Measurements from ENCODE around the gene ZNF382.

ZNF382 gene

GRCh38 chr19:36605101-36605876, at the start of gene ZNF382:
TSS of gene ZNF382 (plus strand) at chr19:36605313. CDS start at chr19:36609915, 4,602 bp downstream.
- Histone ChIP-seq H3K4me1 (peaks cover 0 to 12% (median 3%) of the 10 kb centered on the region in 4 donors), H3K27ac (peak within 1 kb of the TSS; percentile 85 to 89), H3K4me3 (peak within 1 kb of the TSS; percentile 73 to 84), H3K27me3 (no peaks in the 10 kb centered on the region), H3K36me3 (peaks cover 15 to 26% (median 17%) of the 10 kb centered on the region in 3 donors), H3K9me3 (no peaks in the 10 kb centered on the region)
- intact Hi-C loops (cut with DNase I; ENCODE audit: low total_unique reads): no loop called here
- DNase-seq: peak; percentile 51 to 78
- no peak for TF ChIP-seq CTCF (IDR thresholded peaks at IDR 0.05)

GRCh38 chr19:36564391-36564790, 40.7 kb upstream of the ZNF382 start:
- Histone ChIP-seq H3K4me3 (no peak overlapping the region), H3K9me3 (peaks cover 8 to 97% (median 74%) of the 10 kb centered on the region in 3 donors), H3K36me3 (peaks cover 88 to 98% (median 98%) of the 10 kb centered on the region in 3 donors), H3K27ac (no peak overlapping the region), H3K27me3 (no peaks in the 10 kb centered on the region), H3K4me1 (no peaks in the 10 kb centered on the region)
- no peak for DNase-seq
- intact Hi-C loops (cut with DNase I; ENCODE audit: low total_unique reads): no loop called here
- no peak for TF ChIP-seq CTCF (IDR thresholded peaks at IDR 0.05)

- DNase-seq: no peak
- peak overlapping the region; percentile 84 to 94 for H3K4me3 ChIP-seq
- intact Hi-C loops (cut with DNase I; ENCODE audit: low total_unique reads): loop anchor here (2.0 to 10.0 kb wide), 2 partner anchors 42 to 92 kb away; partner anchors contain the start of gene ZNF461
- H3K9me3 ChIP-seq: peaks cover 0 to 31% (median 5%) of the 10 kb centered on the region in 3 donors
- H3K4me1 ChIP-seq: peaks cover 3 to 23% (median 16%) of the 10 kb centered on the region in 4 donors
- peak overlapping the region; percentile 87 to 88 for H3K27ac ChIP-seq
- TF ChIP-seq CTCF (IDR thresholded peaks at IDR 0.05): no peak
- H3K36me3 ChIP-seq: peaks cover 33 to 53% (median 52%) of the 10 kb centered on the region in 3 donors
- H3K27me3 ChIP-seq: no peaks in the 10 kb centered on the region
Measured at GRCh38 chr19:36572593-36573019, 32.5 kb upstream of the ZNF382 start.

- Histone ChIP-seq H3K27me3 (no peaks in the 10 kb centered on the region), H3K27ac (peak within 1 kb of the TSS; percentile 87 to 88), H3K4me3 (peak within 1 kb of the TSS; percentile 84 to 94), H3K36me3 (peaks cover 31 to 52% (median 50%) of the 10 kb centered on the region in 3 donors), H3K4me1 (peaks cover 3 to 23% (median 16%) of the 10 kb centered on the region in 4 donors), H3K9me3 (peaks cover 0 to 24% (median 0%) of the 10 kb centered on the region in 3 donors)
- intact Hi-C loops (cut with DNase I; ENCODE audit: low total_unique reads): loop anchor here (2.0 to 10.0 kb wide), 2 partner anchors 42 to 92 kb away; partner anchors contain the start of gene ZNF461
- TF ChIP-seq CTCF (IDR thresholded peaks at IDR 0.05): no peak
- peak; percentile 91 to 92 for DNase-seq
Measured at GRCh38 chr19:36573020-36573894, 31.9 kb upstream of the ZNF382 start, which contains the start of gene ZNF529. TSS of gene ZNF529 (minus strand) at chr19:36573292. CDS start at chr19:36572346, 946 bp downstream.
